HepG2 (cell line): ENCODE measurements around the gene UBE2G2. TPM values are rescaled to one million over a fixed set of nuclear protein-coding genes. Genes with fewer than 3 reads are reported as not detected.
A peak's percentile ranks its signal among the peaks of the same experiment; 100 is the strongest.

Source experiments
- ATAC-seq: fragments of 200-7000 bp; cut with Tn5 transposase; 3 replicates; pipeline ENCODE4 v1.9.1; 2020; ENCODE audit warnings: mild to moderate bottlenecking, moderate library complexity
- BruUV-seq: library from RNA; stranded (reverse); fragments of 400-500 nt; replicated peaks from 2 replicates; lab custom pipeline; 2021; lab: Mats Ljungman, UMichigan
- CTCF ChIA-PET: fragments of 300-600 bp; formaldehyde crosslinking; extraction: SDS; loops from one replicate; lab custom pipeline; 2021; ENCODE audit warnings: low total read pairs, inconsistent platforms, low intra/inter-chr PET ratio; lab: Yijun Ruan, JAX
- POLR2A ChIA-PET: fragments of 350-600 bp; sonication (Branson Sonifier 250); formaldehyde crosslinking; loops from one replicate; lab custom pipeline; 2020; ENCODE audit warnings: antibody characterized with exemption, inconsistent platforms; lab: Yijun Ruan, JAX
- DNase-seq: peaks from one replicate; pipeline ENCODE4 v3.0.0-alpha.2; 2015; ENCODE audit warnings: low spot score
- FAIRE-seq: peaks from 3 replicates; lab custom pipeline; 2011; peaks lifted over from hg19 to GRCh38; lab: Jason Lieb, UNC
- H2AFZ ChIP-seq: one replicate; pipeline ENCODE4 v1.6.1; 2011; ENCODE audit warnings: low read length, inconsistent platforms
- H3K27ac ChIP-seq: fragments of 300-600 bp; 3 replicates; pipeline ENCODE4 v1.8.0; 2011; ENCODE audit warnings: mixed run types, mild to moderate bottlenecking, mixed read lengths, low read length, inconsistent platforms; ENCODE audit not compliant: insufficient read depth; ENCODE audit errors: extremely low read length
- H3K27me3 ChIP-seq, 2 experiments: fragments of 200-600 bp in 1 of 2; 2 replicates in 1 of 2; 3 replicates in 1 of 2; pipeline versions ENCODE4 v1.6.0 to v1.8.0; 2011; ENCODE audit warnings: low read length in 2 of 2, mild to moderate bottlenecking in 2 of 2, moderate library complexity in 2 of 2, inconsistent platforms in 1 of 2; ENCODE audit not compliant: insufficient read depth in 2 of 2, control insufficient read depth in 1 of 2
- H3K36me3 ChIP-seq, 2 experiments: fragments of 200-600 bp in 1 of 2; replicated peaks in 1 of 2; 2 replicates in 1 of 2; 3 replicates in 1 of 2; pipeline versions ENCODE4 v1.5.1 to v1.8.0; 2011; ENCODE audit warnings: low read length in 2 of 2, inconsistent platforms in 1 of 2; ENCODE audit not compliant: insufficient read depth in 2 of 2, control insufficient read depth in 1 of 2
- H3K4me1 ChIP-seq: 2 replicates; pipeline ENCODE4 v1.5.1; 2012; ENCODE audit warnings: low read length, inconsistent platforms; ENCODE audit not compliant: insufficient read depth
- H3K4me2 ChIP-seq: 2 replicates; pipeline ENCODE4 v1.6.0; 2011; ENCODE audit warnings: low read depth, low read length, inconsistent platforms
- H3K4me3 ChIP-seq, 3 experiments: fragments of 200-600 bp in 1 of 3; sonication (generic), shearing (Covaris generic) in 1 of 3; replicated peaks in 1 of 3; 2 replicates each; pipeline ENCODE4 v1.5.1; 2011 to 2016; ENCODE audit warnings: low read length in 3 of 3, inconsistent platforms in 2 of 3, low read depth in 2 of 3, mild to moderate bottlenecking in 2 of 3, control low read depth in 1 of 3, mixed read lengths in 1 of 3; ENCODE audit not compliant: insufficient read depth in 1 of 3
- H3K79me2 ChIP-seq: one replicate; pipeline ENCODE4 v1.6.1; 2011; ENCODE audit warnings: low read length, inconsistent platforms; ENCODE audit not compliant: insufficient read depth
- H3K9ac ChIP-seq: 2 replicates; pipeline ENCODE4 v1.6.0; 2011; ENCODE audit warnings: mild to moderate bottlenecking, low read depth, low read length, inconsistent platforms; ENCODE audit not compliant: insufficient read depth
- H3K9me3 ChIP-seq: 2 replicates; pipeline ENCODE4 v1.5.1; 2012; ENCODE audit warnings: mild to moderate bottlenecking, low read length
- H4K20me1 ChIP-seq: 2 replicates; pipeline ENCODE4 v1.6.0; 2011; ENCODE audit warnings: inconsistent platforms, mild to moderate bottlenecking, low read length, moderate library complexity; ENCODE audit not compliant: insufficient read depth
- MEF2D ChIP-seq: sonication (generic); formaldehyde crosslinking; IDR thresholded peaks from 2 replicates; pipeline ENCODE4 v1.5.1; 2020; ENCODE audit warnings: mild to moderate bottlenecking, missing genetic modification reagents
- ZNF616 ChIP-seq: sonication (generic); formaldehyde crosslinking; IDR thresholded peaks from 2 replicates; pipeline ENCODE4 v1.5.0; 2020; ENCODE audit warnings: low read depth, mild to moderate bottlenecking, missing genetic modification reagents
- WGBS: methylation state at CpG from one replicate; pipeline ENCODE4 v1.1.6; 2017; ENCODE audit warnings: low lambda C conversion rate; 5-methylcytosine and 5-hydroxymethylcytosine counted together
- in situ Hi-C: cut with HindIII; loops from 2 replicates; pipeline ENCODE4 v1.10.0; 2017; ENCODE audit warnings: low pct_unique_long_range_greater_than_20kb; ENCODE audit not compliant: extremely low pct_ligation_motif_present
- intact Hi-C: fragments of 100-400 bp; cut with micrococcal nuclease; formaldehyde crosslinking; loops from one replicate; pipeline ENCODE4 v1.10.0; 2022; ENCODE audit not compliant: unreplicated experiment
- polyA plus RNA-seq, 8 experiments: library from polyadenylated mRNA; depleted of rRNA in 3 of 8; stranded (reverse) in 7 of 8; unstranded in 1 of 8; fragments of >200 nt; fragmentation: Illumina TruSeq in 4 of 8; extraction: Trizol in 4 of 8; gene quantifications; 2 replicates each; pipeline versions ENCODE4 v1.2.1 to v1.2.3, GENCODE V29; 2011 to 2016; ENCODE audit warnings: low read depth in 4 of 8, missing spikeins in 1 of 8, mixed read lengths in 1 of 8; ENCODE audit not compliant: insufficient read depth in 1 of 8
- total RNA-seq, 5 experiments: library from RNA; depleted of rRNA; stranded (reverse); fragments of >200 nt; fragmentation: Illumina TruSeq; extraction: Trizol; gene quantifications; 2 replicates each; pipeline ENCODE4 v1.2.3, GENCODE V29; 2016; ENCODE audit warnings: low read depth in 1 of 5
- TF ChIP-seq, protein P1 (sequence below): sonication (generic); formaldehyde crosslinking; IDR thresholded peaks from 2 replicates; pipeline ENCODE4 v1.9.0; 2022; ENCODE audit warnings: missing genetic modification reagents, mild to moderate bottlenecking, borderline replicate concordance
- TF ChIP-seq, protein P2 (sequence below): sonication (generic); formaldehyde crosslinking; IDR thresholded peaks from 2 replicates; pipeline ENCODE4 v1.5.1; 2020; ENCODE audit warnings: mild to moderate bottlenecking, missing genetic modification reagents, moderate library complexity

UBE2G2 gene
- total and polyA plus RNA-seq, 2 of the 13 experiments (the other 11 are each of a cell fraction or from before 2014, with no cell fraction given), result 55.4 to 92.0 TPM

DNA sequence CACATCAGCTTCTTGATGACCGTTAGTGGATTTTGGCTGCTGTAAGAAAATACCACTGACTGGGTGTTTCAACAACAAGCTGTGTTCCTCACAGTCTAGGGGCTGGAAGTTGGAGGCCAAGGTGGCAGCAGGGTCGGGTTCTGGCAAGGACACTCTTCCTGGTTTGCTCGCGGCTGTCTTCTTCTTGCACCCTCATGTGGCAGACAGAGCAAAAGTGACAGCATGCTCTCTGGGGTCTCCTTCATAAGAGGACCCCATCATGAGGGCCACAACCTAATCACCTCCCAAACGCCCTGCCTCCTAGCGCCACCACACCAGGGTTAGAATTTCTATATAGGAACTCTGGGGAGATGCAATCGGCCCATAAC is 71.6 kb downstream of the UBE2G2 start (continued):
- no peak for TF ChIP-seq ZNF616
- TF ChIP-seq MEF2D, result no peak

GRCh38 chr21:44729336-44730027 is 72.1 kb downstream of the UBE2G2 start:
- ATAC-seq, result no peak
- DNase-seq, result no peak
- Histone ChIP-seq H3K36me3 (no peaks in the 10 kb centered on the region), H3K9me3 (no peaks in the 10 kb centered on the region), H3K4me3 (no peak overlapping the region), H3K79me2 (no peaks in the 10 kb centered on the region)
- ChIA-PET POLR2A (no interaction called here), CTCF (no interaction called here)
- WGBS, result 78% methylated on average over 13 of the region's 23 CpGs
- TF ChIP-seq, protein P1, sequence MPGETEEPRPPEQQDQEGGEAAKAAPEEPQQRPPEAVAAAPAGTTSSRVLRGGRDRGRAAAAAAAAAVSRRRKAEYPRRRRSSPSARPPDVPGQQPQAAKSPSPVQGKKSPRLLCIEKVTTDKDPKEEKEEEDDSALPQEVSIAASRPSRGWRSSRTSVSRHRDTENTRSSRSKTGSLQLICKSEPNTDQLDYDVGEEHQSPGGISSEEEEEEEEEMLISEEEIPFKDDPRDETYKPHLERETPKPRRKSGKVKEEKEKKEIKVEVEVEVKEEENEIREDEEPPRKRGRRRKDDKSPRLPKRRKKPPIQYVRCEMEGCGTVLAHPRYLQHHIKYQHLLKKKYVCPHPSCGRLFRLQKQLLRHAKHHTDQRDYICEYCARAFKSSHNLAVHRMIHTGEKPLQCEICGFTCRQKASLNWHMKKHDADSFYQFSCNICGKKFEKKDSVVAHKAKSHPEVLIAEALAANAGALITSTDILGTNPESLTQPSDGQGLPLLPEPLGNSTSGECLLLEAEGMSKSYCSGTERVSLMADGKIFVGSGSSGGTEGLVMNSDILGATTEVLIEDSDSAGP (CRISPR knock-in tag), result no peak
- TF ChIP-seq, protein P2, sequence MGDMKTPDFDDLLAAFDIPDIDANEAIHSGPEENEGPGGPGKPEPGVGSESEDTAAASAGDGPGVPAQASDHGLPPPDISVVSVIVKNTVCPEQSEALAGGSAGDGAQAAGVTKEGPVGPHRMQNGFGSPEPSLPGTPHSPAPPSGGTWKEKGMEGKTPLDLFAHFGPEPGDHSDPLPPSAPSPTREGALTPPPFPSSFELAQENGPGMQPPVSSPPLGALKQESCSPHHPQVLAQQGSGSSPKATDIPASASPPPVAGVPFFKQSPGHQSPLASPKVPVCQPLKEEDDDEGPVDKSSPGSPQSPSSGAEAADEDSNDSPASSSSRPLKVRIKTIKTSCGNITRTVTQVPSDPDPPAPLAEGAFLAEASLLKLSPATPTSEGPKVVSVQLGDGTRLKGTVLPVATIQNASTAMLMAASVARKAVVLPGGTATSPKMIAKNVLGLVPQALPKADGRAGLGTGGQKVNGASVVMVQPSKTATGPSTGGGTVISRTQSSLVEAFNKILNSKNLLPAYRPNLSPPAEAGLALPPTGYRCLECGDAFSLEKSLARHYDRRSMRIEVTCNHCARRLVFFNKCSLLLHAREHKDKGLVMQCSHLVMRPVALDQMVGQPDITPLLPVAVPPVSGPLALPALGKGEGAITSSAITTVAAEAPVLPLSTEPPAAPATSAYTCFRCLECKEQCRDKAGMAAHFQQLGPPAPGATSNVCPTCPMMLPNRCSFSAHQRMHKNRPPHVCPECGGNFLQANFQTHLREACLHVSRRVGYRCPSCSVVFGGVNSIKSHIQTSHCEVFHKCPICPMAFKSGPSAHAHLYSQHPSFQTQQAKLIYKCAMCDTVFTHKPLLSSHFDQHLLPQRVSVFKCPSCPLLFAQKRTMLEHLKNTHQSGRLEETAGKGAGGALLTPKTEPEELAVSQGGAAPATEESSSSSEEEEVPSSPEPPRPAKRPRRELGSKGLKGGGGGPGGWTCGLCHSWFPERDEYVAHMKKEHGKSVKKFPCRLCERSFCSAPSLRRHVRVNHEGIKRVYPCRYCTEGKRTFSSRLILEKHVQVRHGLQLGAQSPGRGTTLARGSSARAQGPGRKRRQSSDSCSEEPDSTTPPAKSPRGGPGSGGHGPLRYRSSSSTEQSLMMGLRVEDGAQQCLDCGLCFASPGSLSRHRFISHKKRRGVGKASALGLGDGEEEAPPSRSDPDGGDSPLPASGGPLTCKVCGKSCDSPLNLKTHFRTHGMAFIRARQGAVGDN (CRISPR knock-in tag), result peak; percentile 9; the same call in 1 of the 2 replicates
- TF ChIP-seq, all 625 proteins: peak for 1
- Histone ChIP-seq H3K27me3 (peaks cover 0 to 49% of the 10 kb centered on the region in 2 experiments; a peak in 3 of 5 replicates), H2AFZ (no peak overlapping the region), H3K4me2 (no peak overlapping the region), H3K9ac (no peak overlapping the region), H4K20me1 (no peaks in the 10 kb centered on the region), H3K4me1 (peaks cover 43% of the 10 kb centered on the region), H3K27ac (no peak overlapping the region)
- in situ Hi-C loops (no loop called here), intact Hi-C loops (no loop called here)
- BruUV-seq, result no TSS peak
- no peak for FAIRE-seq
